GM18858 (cell line): ENCODE results near the gene BMPR1A.

Experiments
- ATAC-seq: cut with Tn5 transposase; IDR thresholded peaks from one replicate; pipeline ENCODE4 v1.9.1; 2021; ENCODE audit not compliant: unreplicated experiment

Gene BMPR1A

DNA sequence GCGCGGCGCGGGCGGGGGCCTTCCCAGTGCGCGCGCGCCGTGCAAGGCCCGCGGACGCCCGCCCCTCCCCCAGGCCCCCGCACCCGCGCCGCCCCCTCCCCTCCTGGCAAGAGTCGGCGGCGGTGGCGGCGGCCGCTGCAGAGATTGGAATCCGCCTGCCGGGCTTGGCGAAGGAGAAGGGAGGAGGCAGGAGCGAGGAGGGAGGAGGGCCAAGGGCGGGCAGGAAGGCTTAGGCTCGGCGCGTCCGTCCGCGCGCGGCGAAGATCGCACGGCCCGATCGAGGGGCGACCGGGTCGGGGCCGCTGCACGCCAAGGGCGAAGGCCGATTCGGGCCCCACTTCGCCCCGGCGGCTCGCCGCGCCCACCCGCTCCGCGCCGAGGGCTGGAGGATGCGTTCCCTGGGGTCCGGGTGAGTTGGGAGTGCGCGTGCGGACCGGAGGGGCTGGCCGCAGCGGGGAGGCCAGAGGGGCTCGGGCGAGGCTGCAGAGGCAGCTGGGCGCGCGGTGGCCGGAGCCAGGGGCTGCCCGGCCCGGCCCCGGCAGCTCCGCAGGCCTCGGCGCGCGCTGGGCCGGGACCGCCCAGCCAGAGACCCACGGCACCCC is at the start of gene BMPR1A:
Gene BMPR1A (plus strand): TSS at position 109 of the 602 bp plus-strand sequence. CDS start 119,400 bp downstream, outside the sequence.
- ATAC-seq = peak; percentile 10

DNA sequence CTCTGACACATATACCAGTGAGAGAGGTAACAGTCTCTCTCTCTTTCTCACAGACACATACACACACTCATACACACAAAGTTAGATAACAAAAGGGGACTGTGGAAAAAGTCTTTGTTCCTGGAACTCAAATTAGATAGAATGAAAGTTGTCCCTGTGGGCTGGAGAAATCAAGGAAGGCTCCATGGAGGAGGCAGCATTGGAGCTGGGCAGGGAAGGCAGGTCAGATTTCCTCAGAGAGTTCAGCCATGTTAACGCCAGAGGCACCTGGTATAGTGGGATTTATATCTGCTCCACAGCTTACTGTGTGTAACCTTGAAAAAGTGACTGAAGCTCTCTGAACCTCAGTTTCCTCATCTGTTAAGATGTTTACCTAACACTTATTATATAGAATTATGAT is 49.4 kb upstream of the BMPR1A start:
- ATAC-seq = no peak

DNA sequence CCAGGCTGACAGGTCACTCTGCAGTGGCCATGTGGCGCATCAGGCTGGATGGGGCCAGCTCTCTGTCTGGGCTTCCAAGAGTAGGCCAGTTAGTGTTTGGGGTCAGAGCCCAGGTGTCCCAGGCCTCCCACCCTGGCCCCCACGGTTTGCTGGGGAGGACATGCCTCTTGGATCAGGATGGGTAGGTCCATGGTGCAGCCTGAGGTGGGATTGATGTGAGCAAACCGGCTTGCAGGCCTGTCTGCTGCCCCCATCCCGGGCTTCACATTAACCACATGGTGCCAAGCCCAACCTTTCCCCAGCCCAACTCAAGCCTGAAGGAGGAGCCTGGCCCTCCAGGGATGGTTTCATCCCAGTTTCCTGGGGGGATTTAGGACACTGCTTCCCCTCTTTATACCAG is 48.9 kb upstream of the BMPR1A start:
- ATAC-seq = no peak

DNA sequence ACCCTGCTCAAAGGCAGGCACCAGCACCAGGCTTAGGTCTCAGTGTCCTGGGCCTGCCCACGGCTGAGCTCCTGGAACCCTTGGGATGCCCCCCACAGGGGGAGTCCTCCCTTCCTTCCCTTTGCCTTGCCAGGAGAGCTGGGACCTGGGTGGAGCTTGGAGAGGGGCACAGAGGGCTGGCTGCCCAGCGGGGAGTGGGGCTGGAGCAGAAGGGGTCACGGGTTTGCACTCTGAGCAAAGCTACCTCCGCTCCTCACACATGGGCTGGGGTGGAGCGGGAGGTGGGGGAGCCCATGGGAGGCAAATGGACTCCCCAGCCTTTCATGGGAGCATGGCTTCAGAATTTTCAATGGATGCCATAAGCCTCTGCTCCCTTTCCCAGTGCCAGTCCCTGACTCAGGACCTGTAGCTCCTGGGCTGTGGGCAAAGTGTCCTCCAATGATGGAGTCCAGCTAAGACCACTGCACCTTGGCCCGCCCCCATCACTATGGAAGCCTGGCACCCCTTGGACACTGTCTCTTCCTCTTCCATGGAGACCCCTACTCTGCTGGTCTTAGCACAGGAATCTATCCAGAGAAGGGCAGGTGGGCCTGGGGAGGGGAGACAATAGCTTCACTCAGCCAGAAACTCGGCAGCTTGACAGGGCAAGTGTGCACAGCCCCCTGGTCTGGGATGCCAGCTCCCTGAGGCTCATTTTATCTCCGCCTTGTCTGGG is 48.2 kb upstream of the BMPR1A start:
- ATAC-seq = no peak

DNA sequence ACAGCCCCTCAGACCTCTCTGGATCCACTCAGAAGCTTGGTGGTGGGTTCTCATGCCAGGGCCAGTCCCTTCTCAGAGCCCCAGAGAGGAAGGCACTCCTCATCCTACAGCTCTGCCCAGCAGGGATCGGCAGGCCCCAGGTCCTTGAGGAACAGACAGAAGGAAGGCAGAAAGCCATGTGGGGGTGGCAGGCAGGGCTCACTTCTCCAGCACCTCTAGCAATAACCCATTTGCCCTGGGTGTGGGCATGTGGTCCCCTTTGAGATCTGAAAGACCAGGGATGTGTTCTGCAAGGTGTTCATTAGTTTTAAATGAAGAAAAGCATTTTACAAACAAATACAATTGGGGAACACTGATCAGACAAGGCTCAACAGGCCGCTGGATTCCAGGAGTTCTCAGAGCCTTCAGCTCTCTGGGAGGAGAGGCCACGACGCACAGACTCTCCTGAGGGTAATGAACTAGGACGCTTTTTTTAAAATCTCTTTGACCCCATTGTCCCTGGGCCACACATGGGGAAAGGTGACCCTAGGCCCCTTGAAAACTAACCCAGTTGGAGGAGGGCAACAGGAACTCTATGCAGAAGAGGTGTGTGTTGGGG is 47.5 kb upstream of the BMPR1A start:
- no peak for ATAC-seq

DNA sequence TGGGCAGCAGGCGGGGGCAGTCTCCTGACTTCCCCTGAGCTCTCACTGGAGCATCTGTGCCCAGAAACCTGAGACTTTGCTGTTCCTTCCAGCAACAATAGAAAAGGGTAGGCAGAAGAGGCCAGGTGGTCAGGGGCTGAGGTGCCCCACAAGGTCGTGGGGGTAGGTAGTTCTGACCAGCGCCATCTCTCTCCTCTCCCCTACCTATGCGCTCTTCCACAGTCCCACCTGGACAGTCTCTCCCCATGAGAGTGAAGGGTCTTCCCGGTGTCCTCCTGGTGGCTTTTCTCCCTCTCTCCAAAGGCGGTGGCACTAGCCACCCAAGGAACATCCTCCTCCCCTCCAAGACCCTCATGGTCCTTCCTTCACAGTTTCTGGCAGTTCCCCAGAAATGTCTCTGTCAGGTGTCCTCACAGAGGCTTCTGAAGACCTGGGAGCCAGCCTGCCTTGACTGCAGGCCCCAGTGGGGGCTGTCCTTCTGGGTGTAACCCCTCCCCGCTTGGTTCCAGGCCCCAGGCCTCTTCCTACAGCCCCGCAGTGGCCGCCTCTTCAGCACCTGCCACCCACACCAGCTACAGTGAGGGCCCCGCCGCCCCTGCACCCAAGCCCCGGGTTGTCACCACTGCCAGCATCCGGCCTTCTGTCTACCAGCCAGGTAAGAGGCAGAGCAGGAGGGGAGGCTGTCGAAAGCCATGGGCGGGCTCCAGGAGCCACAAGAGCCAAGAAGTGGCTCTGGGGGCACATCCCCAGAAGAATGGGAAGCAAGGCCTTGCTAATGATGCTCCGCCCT is 46.8 kb upstream of the BMPR1A start:
- no peak for ATAC-seq

DNA sequence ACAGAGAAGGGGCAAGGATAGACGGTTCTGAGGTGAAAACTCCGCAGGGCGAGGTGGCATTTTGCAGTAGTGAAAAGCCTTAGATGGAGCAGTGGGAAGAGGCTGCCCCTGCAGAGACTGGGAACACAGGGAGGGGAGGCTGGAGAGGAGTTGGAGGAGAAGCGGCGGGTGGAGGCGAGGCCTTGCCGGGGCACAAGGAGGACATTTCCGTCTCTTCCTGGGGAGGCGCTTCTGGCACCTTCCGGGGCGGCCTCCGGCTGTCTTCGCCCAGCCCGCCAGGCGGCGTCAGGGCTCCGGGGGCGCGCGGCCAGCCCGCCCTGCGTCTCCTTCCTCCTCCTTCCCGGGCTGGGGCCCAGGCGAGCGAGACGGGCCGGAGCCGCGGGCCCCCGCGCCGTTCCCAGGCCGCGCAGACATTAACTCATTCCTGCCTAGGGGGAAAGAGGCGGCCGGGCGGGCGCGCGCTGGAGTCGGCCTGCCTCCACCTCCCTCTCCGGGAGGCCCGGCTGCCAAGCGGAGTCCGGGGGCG is 45.4 kb upstream of the BMPR1A start:
- peak; percentile 72 for ATAC-seq

DNA sequence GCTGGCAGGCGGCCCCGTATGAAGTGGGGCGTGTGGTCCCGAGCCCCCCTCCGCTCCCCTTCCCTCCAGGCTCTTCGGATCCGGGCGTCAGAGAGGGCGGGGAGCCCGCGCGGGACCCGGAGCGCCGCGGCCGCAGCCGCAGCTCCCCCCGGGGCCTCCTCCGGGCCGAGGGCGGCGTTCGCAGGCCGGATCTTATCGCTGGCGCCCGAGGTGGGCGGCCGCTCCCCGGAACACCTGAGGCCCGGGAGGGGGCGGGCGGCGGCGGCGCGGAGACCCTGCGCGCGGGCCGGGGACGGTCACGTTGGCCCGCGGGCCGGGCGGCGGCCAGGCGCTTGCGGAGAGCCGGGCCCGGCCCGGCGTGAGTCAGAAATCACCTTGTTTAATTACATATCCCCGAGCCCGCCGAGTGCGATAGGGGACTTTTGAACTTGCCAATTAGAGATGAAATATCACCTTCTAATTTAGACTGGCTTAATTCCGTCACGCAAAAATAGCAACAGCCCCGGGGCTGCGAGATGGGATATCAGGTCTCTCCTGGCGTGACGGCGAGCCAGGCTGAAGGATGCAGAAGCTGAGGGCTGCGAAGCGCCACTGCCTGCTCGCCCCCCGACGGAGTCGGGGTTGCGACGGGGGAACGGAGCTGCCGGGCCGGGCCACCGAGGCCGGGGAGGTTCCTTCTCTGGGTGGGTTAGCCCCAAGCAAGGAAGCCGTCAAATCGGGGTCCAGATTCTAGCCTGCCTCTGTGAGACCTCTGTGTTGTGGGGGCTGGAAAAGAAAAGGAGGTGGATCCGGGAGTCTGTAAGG is 44.7 kb upstream of the BMPR1A start:
- peak; percentile 33 for ATAC-seq

DNA sequence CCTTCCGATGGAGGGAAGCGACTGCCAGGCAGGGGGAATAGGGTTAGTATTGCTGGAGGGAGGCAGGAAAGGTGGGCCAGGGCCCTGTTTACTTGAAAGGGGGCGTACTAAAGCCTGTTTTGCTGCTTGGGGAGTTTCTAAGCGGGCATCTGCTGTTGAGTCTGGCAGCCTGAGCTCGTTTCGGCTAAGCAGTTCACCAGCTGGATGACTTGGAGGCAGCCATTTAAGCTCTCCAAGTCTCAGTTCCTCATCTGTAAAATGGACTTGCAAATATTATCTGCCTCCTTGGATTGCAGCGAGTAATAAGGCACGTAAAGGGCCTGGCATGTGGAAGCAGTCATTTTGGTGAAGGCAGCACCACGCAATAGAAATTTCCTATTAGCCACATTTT is 44.1 kb upstream of the BMPR1A start:
- no peak for ATAC-seq

DNA sequence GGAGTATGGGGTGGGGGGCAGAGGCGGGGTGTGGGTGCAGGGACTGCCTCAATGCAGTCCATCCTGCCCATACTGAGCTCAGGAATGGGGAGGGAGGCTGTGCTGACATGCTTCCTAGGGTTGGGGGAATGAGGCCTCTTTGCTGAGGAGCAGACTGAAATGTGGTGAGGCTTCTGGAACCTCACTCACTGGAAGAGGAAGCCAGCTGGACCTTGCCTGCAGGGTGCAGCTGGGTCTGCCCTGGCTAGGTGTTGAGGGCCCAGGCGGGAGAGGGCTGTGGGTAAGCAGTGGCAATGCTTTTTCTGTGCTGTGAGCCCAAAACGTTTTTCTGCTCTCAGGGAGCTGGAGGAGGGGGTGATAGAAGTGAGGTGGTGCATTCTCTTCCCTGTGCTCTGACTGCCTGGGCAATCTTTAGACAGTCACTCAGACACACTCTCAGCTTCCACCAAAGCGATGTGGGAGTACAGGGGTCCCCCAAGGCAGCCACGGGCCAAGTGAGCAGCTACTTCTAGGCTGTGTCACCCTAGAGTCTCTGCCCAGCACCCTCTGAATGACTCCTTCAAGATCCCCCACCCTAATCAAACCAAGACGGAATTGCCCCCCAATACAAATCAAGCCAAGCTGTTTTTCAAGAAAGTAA is 41.1 kb upstream of the BMPR1A start:
- ATAC-seq = no peak

DNA sequence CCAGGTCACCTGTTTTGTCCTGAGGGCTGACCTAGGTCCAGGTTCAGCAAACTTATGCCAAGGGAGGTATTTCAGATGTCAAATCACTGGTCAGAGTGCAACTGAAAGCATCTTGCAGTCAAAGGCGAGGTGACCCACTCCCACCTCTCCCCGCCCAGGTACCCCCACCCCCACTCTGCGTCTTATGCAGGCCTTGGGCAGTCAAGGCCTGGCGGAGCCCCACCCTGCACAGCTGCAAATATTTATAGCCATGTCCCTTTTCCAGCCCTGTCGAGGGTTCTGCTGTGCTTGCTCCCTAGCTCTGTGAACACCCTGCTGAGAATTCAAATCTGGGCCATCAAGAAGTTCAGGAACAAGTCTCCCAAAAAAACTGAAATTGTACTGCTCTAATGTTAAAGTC is 40.6 kb upstream of the BMPR1A start:
- ATAC-seq = no peak

DNA sequence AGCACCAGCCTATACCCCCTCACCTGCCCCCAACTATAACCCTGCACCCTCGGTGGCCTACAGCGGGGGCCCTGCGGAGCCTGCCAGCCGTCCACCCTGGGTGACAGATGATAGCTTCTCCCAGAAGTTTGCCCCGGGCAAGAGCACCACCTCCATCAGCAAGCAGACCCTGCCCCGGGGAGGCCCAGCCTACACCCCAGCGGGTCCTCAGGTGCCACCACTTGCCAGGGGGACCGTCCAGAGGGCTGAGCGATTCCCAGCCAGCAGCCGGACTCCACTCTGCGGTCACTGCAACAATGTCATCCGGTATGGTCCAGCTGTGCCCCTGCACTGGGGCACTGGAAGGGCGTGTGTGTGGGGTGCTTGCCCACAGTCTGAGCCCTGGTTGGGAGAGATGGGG is 40.0 kb upstream of the BMPR1A start:
- no peak for ATAC-seq

DNA sequence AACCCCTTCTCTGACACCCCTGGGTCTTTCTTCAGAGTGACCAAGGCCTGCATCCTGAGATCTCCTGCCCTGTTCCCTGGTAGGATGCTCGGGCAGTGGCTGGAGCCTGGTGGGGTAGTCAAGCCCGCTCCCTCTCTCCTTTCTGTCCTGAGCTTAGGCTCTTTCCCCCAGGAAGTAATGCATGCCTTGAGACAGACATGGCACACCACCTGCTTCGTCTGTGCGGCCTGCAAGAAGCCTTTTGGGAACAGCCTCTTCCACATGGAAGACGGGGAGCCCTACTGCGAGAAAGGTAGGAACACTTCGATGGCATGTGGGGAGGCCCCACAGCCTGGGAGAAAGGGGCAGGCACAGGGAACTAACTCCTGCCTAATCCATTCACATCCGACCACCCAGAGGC is 37.9 kb upstream of the BMPR1A start:
- no peak for ATAC-seq

DNA sequence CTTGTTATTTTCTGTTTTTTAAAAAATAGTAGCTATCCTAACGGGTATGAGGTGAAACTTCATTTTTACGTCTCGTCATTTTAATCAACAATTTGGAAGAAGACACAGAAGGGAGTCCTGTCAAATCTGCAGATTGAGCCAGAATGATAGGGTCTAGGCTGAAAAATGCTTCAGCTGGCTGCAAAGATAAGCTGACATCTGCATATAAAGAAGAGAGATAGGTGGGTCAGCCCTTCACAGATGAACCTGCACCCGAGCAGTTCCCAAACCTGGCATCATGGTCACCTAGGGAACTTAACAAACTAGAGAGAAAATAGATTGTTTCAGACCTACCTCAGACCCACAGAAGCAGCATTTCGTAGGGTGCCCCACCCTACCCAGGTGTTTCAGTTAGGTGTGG is 35.2 kb upstream of the BMPR1A start:
- ATAC-seq = no peak

DNA sequence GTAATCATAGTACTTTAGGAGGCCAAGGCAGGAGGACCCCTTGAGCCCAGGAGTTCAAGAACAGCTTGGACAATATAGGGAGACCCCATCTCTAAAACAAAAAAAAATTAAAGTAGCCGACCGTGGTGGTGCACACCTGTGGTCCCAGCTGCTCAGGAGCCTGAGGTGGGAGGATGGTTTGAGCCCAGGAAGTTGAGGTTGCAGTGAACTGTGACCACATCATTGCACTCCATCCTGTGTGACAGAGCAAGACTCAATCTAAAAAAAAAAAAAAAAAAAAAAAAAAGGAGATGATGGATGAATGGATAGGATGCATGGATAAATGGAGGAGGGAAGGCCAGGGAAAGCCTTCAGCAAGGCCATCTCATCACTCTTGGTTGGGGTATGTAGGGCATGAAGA is 33.4 kb upstream of the BMPR1A start:
- ATAC-seq = no peak

DNA sequence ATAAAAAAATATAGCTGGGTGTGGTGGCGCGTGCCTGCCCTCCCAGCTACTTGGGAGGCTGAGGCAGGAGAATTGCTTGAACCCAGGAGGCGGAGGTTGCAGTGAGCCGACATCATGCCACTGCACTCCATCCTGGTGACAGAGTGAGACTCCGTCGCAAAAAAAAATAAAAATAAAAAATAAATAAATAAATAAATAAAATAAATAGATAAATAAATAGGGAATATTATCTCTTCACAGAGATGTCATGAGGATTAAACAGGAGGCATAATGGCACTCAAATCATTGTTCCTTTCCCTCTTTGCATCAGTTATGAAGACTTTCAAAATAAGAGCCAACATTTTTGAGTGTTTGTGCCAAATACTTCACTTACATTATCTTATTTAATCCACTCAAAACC is 32.0 kb upstream of the BMPR1A start:
- ATAC-seq = no peak

DNA sequence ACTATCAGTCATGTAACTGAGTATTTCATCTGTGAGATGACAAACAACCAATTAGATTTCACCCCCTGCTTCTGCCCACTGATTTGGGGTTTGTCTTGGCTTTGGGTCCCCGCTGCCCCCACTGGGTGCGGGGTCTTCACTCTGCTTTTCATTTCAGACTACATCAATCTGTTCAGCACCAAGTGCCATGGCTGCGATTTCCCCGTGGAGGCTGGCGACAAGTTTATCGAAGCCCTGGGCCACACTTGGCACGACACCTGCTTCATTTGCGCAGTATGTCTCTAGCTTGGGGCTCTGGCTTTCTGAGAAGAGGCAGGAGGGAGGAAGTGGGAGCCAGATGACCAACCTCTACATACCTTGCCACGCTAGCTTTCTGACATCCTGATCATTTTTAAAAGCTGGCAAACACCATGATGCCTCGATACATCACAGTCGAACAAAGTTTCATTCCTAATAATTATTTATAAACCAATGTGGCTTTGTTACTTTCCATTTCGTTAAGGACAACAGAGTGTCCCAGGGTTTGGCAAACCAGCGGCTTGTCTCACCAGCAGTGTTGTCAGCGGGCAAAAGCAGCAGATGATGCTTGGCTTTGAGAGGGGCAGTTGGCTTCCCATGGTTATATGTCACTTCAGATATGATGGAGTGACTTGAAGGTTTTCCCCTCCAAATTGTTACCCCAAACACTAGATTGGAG is 30.3 kb upstream of the BMPR1A start:
- no peak for ATAC-seq

DNA sequence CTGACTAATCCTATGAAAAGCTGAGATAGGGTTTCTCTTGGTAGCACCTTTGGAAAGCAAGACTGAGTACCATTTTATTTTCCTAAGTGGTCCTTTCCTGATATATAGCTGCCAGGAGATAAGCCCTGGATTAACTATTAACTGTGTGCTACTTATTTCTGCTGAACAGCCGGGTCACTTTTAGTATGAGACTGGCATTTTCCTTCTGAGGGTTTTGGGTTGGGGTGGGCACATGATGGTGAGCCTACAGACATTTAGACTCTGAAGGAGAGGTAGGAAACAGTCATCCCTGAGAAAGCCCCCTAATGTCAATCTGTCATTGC is 29.8 kb upstream of the BMPR1A start:
- no peak for ATAC-seq

DNA sequence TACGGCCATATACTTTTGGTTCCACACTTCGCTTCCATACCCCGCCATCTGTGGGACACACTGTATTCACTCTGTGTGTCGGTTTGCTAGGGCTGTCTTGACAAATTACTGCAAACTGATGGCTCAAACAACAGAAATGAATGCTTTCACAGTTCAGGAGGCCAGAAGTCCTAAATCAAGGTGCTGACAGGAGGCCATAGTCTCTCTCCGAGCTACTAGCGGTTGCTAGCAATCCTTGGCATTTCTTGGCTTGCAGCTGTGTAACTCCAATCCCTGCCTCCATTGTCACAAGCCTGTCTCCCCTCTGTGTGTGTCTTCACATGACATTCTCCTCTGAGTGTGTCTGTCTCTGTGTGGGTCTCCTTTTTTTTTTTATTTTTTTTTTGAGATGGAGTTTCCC is 28.9 kb upstream of the BMPR1A start:
- no peak for ATAC-seq

DNA sequence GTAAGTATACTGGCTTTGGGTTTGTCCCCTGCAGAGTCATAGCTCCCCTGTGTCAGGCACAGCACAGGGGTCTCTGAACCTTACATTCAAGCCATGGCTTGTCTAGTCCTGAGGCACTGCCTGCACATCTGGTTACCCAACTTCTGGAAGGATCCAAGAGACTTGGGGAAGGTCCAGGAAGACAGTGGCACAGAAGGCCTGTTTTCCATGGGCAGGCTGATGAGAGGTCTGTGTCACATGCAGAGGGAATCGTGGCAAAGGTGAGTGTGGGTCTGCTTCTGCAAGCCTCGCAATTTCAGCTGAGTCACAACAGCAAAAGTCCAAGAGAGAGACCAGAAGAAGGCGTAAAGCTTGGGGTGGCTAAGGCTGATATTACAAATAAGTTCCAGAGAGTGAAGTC is 28.4 kb upstream of the BMPR1A start:
- no peak for ATAC-seq
